HL-60 (cell line): Measurements from ENCODE around the gene OR52D1.

Source experiments
- DNase-seq, 2 experiments: peaks; one replicate each; pipeline ENCODE4 v3.0.0-alpha.2; 2010 to 2020; ENCODE audit warnings: low read depth in 1 of 2, low spot score in 1 of 2
- H3K27ac ChIP-seq: fragments of 250-450 bp; sonication (Bioruptor Pico); replicated peaks from 2 replicates; pipeline ENCODE4 v1.5.1; 2020; ENCODE audit warnings: mild to moderate bottlenecking, moderate library complexity
- H3K27me3 ChIP-seq: fragments of 250-450 bp; sonication (Bioruptor Pico); 2 replicates; pipeline ENCODE4 v1.5.1; 2021; ENCODE audit warnings: mild to moderate bottlenecking, moderate library complexity; ENCODE audit not compliant: insufficient read depth, poor library complexity, severe bottlenecking
- H3K4me3 ChIP-seq: replicated peaks from 2 replicates; pipeline ENCODE4 v1.5.1; 2011; ENCODE audit warnings: mild to moderate bottlenecking, control low read depth, low read length; ENCODE audit not compliant: insufficient read depth
- GABPA ChIP-seq: IDR thresholded peaks from 2 replicates; pipeline ENCODE4 v1.6.1; 2012; ENCODE audit warnings: low read depth
- POLR2AphosphoS5 ChIP-seq: IDR thresholded peaks from 2 replicates; pipeline ENCODE4 v1.6.1; 2012; ENCODE audit warnings: low read depth
- SPI1 ChIP-seq: IDR thresholded peaks from 2 replicates; pipeline ENCODE4 v1.6.1; 2012; ENCODE audit warnings: low read depth, mild to moderate bottlenecking, borderline replicate concordance
- TF ChIP-seq, protein P1 (sequence below): IDR thresholded peaks from 2 replicates; pipeline ENCODE4 v1.6.1; 2012; ENCODE audit warnings: low read depth; ENCODE audit not compliant: insufficient replicate concordance
- TF ChIP-seq, protein P2 (sequence below): IDR thresholded peaks from one replicate; pipeline ENCODE4 v1.5.1; 2011; ENCODE audit warnings: low read length, control low read depth, inconsistent platforms; ENCODE audit not compliant: insufficient read depth

Gene OR52D1

GRCh38 chr11:5516599-5516998 is 28.1 kb downstream of the OR52D1 start, which contains the start of gene UBQLNL:
Gene UBQLNL (minus strand): TSS chr11:5516699. CDS start chr11:5516441, 258 bp downstream.
- no peak for DNase-seq
- Histone ChIP-seq H3K27me3 (peaks cover 4% of the 10 kb centered on the region), H3K4me3 (no peak within 1 kb of the TSS), H3K27ac (no peak within 1 kb of the TSS)
- no peak for TF ChIP-seq SPI1
- TF ChIP-seq, protein P1, sequence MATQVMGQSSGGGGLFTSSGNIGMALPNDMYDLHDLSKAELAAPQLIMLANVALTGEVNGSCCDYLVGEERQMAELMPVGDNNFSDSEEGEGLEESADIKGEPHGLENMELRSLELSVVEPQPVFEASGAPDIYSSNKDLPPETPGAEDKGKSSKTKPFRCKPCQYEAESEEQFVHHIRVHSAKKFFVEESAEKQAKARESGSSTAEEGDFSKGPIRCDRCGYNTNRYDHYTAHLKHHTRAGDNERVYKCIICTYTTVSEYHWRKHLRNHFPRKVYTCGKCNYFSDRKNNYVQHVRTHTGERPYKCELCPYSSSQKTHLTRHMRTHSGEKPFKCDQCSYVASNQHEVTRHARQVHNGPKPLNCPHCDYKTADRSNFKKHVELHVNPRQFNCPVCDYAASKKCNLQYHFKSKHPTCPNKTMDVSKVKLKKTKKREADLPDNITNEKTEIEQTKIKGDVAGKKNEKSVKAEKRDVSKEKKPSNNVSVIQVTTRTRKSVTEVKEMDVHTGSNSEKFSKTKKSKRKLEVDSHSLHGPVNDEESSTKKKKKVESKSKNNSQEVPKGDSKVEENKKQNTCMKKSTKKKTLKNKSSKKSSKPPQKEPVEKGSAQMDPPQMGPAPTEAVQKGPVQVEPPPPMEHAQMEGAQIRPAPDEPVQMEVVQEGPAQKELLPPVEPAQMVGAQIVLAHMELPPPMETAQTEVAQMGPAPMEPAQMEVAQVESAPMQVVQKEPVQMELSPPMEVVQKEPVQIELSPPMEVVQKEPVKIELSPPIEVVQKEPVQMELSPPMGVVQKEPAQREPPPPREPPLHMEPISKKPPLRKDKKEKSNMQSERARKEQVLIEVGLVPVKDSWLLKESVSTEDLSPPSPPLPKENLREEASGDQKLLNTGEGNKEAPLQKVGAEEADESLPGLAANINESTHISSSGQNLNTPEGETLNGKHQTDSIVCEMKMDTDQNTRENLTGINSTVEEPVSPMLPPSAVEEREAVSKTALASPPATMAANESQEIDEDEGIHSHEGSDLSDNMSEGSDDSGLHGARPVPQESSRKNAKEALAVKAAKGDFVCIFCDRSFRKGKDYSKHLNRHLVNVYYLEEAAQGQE = no peak
- TF ChIP-seq, protein P2, sequence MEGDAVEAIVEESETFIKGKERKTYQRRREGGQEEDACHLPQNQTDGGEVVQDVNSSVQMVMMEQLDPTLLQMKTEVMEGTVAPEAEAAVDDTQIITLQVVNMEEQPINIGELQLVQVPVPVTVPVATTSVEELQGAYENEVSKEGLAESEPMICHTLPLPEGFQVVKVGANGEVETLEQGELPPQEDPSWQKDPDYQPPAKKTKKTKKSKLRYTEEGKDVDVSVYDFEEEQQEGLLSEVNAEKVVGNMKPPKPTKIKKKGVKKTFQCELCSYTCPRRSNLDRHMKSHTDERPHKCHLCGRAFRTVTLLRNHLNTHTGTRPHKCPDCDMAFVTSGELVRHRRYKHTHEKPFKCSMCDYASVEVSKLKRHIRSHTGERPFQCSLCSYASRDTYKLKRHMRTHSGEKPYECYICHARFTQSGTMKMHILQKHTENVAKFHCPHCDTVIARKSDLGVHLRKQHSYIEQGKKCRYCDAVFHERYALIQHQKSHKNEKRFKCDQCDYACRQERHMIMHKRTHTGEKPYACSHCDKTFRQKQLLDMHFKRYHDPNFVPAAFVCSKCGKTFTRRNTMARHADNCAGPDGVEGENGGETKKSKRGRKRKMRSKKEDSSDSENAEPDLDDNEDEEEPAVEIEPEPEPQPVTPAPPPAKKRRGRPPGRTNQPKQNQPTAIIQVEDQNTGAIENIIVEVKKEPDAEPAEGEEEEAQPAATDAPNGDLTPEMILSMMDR = no peak
- no peak for TF ChIP-seq GABPA
- TF ChIP-seq POLR2AphosphoS5 = no peak

- no peak for DNase-seq
- TF ChIP-seq GABPA (no peak), POLR2AphosphoS5 (no peak), SPI1 (no peak)
- TF ChIP-seq, protein P2 = no peak
- TF ChIP-seq, protein P1 = no peak
- Histone ChIP-seq H3K27me3 (no peaks in the 10 kb centered on the region), H3K27ac (no peak overlapping the region), H3K4me3 (no peak overlapping the region)
Observed at GRCh38 chr11:5521540-5521939, 33.1 kb downstream of the OR52D1 start.

DNA sequence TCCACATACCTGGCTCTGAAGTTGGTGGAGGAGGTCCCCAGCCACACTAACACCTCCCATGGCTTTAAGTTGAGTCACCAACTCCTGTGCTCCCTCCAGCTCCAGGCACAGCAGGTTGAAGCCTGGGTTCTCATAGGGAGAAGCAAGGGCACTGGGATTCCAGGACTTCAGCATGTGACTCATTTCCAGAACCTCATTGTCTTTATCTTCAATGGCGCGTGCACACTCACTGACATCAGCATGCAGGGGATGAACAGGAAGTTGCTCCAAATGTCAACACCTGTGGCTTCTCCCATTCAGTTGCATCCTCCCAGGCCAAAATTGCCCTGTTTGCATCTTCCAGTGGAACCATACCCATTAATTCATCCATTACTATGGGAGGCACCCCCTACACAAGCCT is 33.8 kb downstream of the OR52D1 start:
- TF ChIP-seq POLR2AphosphoS5 (no peak), GABPA (no peak), SPI1 (no peak)
- TF ChIP-seq, protein P1 = no peak
- TF ChIP-seq, protein P2 = no peak
- no peak for DNase-seq

More for the DNA sequence above, 33.8 kb downstream of the OR52D1 start:
- Histone ChIP-seq H3K4me3 (no peak overlapping the region), H3K27ac (no peak overlapping the region), H3K27me3 (no peaks in the 10 kb centered on the region)
